CD4-positive, CD25-positive, alpha-beta regulatory T cell (primary cell): ENCODE data around the gene PLA2G5. TPM values are rescaled to one million over a fixed set of nuclear protein-coding genes. Genes with fewer than 3 reads are reported as not detected.
"Not testable (repeated sequence)": the region's sequence is repeated elsewhere in the genome, so short reads cannot be mapped to it uniquely, and the experiment has no call there.

Experiments used
- ATAC-seq, 2 donors: fragments of 150-1000 bp; cut with Tn5 transposase; one replicate each; pipeline ENCODE4 v1.10.0; 2021; ENCODE audit warnings: low read depth in 2 of 2, moderate number of reproducible peaks in 2 of 2, moderate library complexity in 1 of 2
- DNase-seq, 3 donors: peaks; one replicate each; pipeline versions ENCODE4 v3.0.0 to v3.0.0-alpha.2; 2012 to 2022; ENCODE audit warnings: mixed read lengths in 1 of 3
- H3K27ac ChIP-seq: one replicate; pipeline ENCODE4 v1.7.0; 2013; ENCODE audit warnings: mild to moderate bottlenecking, low read length; ENCODE audit not compliant: insufficient read depth, poor library complexity, severe bottlenecking
- H3K27me3 ChIP-seq: one replicate; pipeline ENCODE4 v1.7.0; 2013; ENCODE audit warnings: low read length; ENCODE audit not compliant: control insufficient read depth, insufficient read depth
- H3K36me3 ChIP-seq: one replicate; pipeline ENCODE4 v1.7.0; 2013; ENCODE audit warnings: mild to moderate bottlenecking, low read length, moderate library complexity; ENCODE audit not compliant: control insufficient read depth, insufficient read depth
- H3K4me1 ChIP-seq: 2 replicates; pipeline ENCODE4 v1.7.0; 2013; ENCODE audit warnings: mild to moderate bottlenecking, low read length; ENCODE audit not compliant: insufficient read depth, control insufficient read depth, poor library complexity, severe bottlenecking
- H3K4me3 ChIP-seq: one replicate; pipeline ENCODE4 v1.7.0; 2013; ENCODE audit warnings: low read depth, mild to moderate bottlenecking, low read length, moderate library complexity
- H3K9me3 ChIP-seq, 2 experiments: 1 replicate in 1 of 2; 2 replicates in 1 of 2; pipeline ENCODE4 v1.7.0; 2013; ENCODE audit warnings: low read length in 2 of 2, mild to moderate bottlenecking in 1 of 2, moderate library complexity in 1 of 2; ENCODE audit not compliant: control insufficient read depth in 2 of 2
- H3K27ac Mint-ChIP-seq, 3 donors: one replicate each; pipeline ENCODE4 v1.8.0; 2020 to 2022; ENCODE audit warnings: mild to moderate bottlenecking in 3 of 3, mixed read lengths in 3 of 3, moderate library complexity in 2 of 3
- H3K27me3 Mint-ChIP-seq: one replicate; pipeline ENCODE4 v1.8.0; 2022; ENCODE audit warnings: mild to moderate bottlenecking, mixed read lengths
- H3K36me3 Mint-ChIP-seq: one replicate; pipeline ENCODE4 v1.8.0; 2020; ENCODE audit warnings: mixed read lengths
- H3K4me1 Mint-ChIP-seq, 4 donors: one replicate each; pipeline ENCODE4 v1.8.0; 2020 to 2022; ENCODE audit warnings: mixed read lengths in 4 of 4, mild to moderate bottlenecking in 1 of 4
- H3K4me3 Mint-ChIP-seq, 4 donors: one replicate each; pipeline ENCODE4 v1.8.0; 2020 to 2022; ENCODE audit warnings: mild to moderate bottlenecking in 4 of 4, mixed read lengths in 4 of 4, moderate library complexity in 3 of 4
- H3K9me3 Mint-ChIP-seq, 7 donors: one replicate each; pipeline ENCODE4 v1.8.0; 2020 to 2022; ENCODE audit warnings: mixed read lengths in 7 of 7, mild to moderate bottlenecking in 3 of 7, moderate library complexity in 2 of 7
- polyA plus RNA-seq, 4 donors: library from polyadenylated mRNA; unstranded; fragments of 300-500 nt; fragmentation: Illumina TruSeq; gene quantifications; one replicate each; pipeline ENCODE4 v1.2.3, GENCODE V29; 2021
- total RNA-seq: library from RNA; stranded (reverse); gene quantifications from one replicate; pipeline ENCODE4 v1.2.3, GENCODE V29; 2022

The PLA2G5 gene
- not detected for total RNA-seq
- not detected for polyA plus RNA-seq

DNA sequence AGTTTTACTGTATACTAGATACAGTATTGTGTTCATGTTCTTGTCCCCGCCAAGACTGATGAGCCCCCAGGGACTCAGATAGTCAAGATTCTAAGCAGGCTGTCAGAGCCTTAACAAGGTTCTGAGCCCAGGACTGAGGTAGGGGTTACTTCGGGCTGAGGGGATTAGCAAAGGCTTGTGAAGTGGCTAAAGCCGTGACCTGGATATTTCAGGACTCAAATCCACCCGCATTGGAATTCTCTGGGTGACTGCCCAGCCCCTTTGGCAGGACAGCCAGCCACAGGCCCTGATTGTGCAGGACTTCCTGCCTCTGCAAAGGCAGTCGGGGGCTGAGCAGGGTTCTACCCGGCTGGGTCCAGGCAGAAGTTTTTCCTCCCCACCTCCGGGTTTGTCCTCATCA, at the start of gene PLA2G5:
Gene PLA2G5 (plus strand): TSS at position 321 of the 400 bp plus-strand sequence. CDS start 14,637 bp downstream, outside the sequence.
- no peak within 1 kb of the TSS for H3K4me3 ChIP-seq
- no peaks in the 10 kb centered on the region for H3K36me3 Mint-ChIP-seq
- no peaks in the 10 kb centered on the region for H3K9me3 Mint-ChIP-seq
- DNase-seq (no peak), ATAC-seq (no peak)
- H3K27ac ChIP-seq = no peak within 1 kb of the TSS
- no peaks in the 10 kb centered on the region for H3K9me3 ChIP-seq
- H3K36me3 ChIP-seq = no peaks in the 10 kb centered on the region
- no peaks in the 10 kb centered on the region for H3K4me1 ChIP-seq
- peak within 1 kb of the TSS in 1 of 3 donors; percentile 43 for H3K27ac Mint-ChIP-seq
- H3K4me3 Mint-ChIP-seq = peak within 1 kb of the TSS in 1 of 4 donors; percentile 28
- peaks cover 2% of the 10 kb centered on the region for H3K27me3 ChIP-seq
- no peaks in the 10 kb centered on the region for H3K27me3 Mint-ChIP-seq
- H3K4me1 Mint-ChIP-seq = no peaks in the 10 kb centered on the region

DNA sequence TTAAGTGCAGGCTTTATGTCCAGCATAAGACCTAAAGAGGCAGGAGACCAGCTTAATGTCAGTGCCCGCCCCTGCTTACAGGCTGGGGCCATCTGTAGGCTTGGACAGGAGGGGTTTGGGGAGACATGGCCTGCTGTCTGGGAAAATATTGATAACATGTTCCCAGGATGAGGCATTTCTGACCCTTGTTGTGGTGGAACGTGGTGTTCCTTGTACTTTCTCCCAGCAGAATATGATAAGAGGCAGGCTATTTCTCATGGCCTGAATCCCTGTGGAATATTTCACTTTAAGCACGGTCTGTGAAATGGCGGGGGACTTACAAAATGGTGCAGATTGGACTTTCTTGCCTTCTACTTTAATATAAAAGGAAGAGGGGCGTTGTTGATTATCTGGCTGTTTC, 41.9 kb upstream of the PLA2G5 start:
- DNase-seq (no peak), ATAC-seq (no peak)
- H3K36me3 ChIP-seq = no peaks in the 10 kb centered on the region
- H3K4me1 Mint-ChIP-seq = peaks cover 0 to 4% (median 0%) of the 10 kb centered on the region in 4 donors
- peaks cover 32% of the 10 kb centered on the region for H3K27me3 Mint-ChIP-seq
- peaks cover 9% of the 10 kb centered on the region for H3K27me3 ChIP-seq
- no peak overlapping the region for H3K4me3 ChIP-seq
- H3K9me3 Mint-ChIP-seq = peaks cover 0 to 10% (median 4%) of the 10 kb centered on the region in 7 donors
- H3K4me1 ChIP-seq = no peaks in the 10 kb centered on the region
- no peak overlapping the region for H3K27ac ChIP-seq
- H3K4me3 Mint-ChIP-seq = no peak overlapping the region
- no peaks in the 10 kb centered on the region for H3K36me3 Mint-ChIP-seq
- no peak overlapping the region for H3K27ac Mint-ChIP-seq
- H3K9me3 ChIP-seq = no peaks in the 10 kb centered on the region

DNA sequence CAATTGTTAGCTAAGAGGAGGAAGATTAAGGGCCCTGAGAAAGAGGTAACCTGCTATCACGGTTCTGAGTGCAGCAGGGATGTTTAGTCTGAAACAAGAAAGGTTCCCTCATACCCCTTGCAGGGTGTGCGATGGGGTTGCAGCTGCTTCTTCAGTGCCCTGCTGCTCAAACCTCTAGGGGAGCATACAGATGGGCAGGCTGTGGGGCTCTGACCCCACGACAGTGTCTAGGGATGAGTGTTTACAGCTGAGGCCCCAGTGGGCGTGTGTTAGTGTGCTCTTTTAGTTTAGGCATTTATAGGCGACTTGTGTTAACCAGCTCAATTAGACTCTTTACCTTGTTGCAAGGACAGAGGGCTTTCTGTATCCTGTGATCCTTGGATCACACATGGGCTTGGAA, 41.3 kb upstream of the PLA2G5 start:
- Mint-ChIP-seq H3K27ac (no peak overlapping the region), H3K9me3 (peaks cover 0 to 10% (median 5%) of the 10 kb centered on the region in 7 donors), H3K4me1 (peaks cover 0 to 4% (median 0%) of the 10 kb centered on the region in 4 donors), H3K36me3 (no peaks in the 10 kb centered on the region), H3K27me3 (peaks cover 36% of the 10 kb centered on the region), H3K4me3 (no peak overlapping the region)
- ATAC-seq (no peak), DNase-seq (no peak)
- Histone ChIP-seq H3K27me3 (peaks cover 10% of the 10 kb centered on the region), H3K4me3 (no peak overlapping the region), H3K27ac (no peak overlapping the region), H3K36me3 (no peaks in the 10 kb centered on the region), H3K4me1 (no peaks in the 10 kb centered on the region), H3K9me3 (no peaks in the 10 kb centered on the region)

- H3K27me3 ChIP-seq = peaks cover 8% of the 10 kb centered on the region
- Mint-ChIP-seq H3K9me3 (peaks cover 0 to 11% (median 9%) of the 10 kb centered on the region in 7 donors), H3K27me3 (peaks cover 42% of the 10 kb centered on the region), H3K4me1 (peaks cover 0 to 4% (median 0%) of the 10 kb centered on the region in 4 donors), H3K36me3 (peaks cover under 1% of the 10 kb centered on the region), H3K4me3 (no peak overlapping the region), H3K27ac (no peak overlapping the region)
- no peak overlapping the region for H3K27ac ChIP-seq
- no peak overlapping the region for H3K4me3 ChIP-seq
- DNase-seq (no peak), ATAC-seq (no peak)
- H3K4me1 ChIP-seq = no peaks in the 10 kb centered on the region
- no peaks in the 10 kb centered on the region for H3K36me3 ChIP-seq
- no peaks in the 10 kb centered on the region for H3K9me3 ChIP-seq
Observed at GRCh38 chr1:20029178-20029912, 40.6 kb upstream of the PLA2G5 start.

DNA sequence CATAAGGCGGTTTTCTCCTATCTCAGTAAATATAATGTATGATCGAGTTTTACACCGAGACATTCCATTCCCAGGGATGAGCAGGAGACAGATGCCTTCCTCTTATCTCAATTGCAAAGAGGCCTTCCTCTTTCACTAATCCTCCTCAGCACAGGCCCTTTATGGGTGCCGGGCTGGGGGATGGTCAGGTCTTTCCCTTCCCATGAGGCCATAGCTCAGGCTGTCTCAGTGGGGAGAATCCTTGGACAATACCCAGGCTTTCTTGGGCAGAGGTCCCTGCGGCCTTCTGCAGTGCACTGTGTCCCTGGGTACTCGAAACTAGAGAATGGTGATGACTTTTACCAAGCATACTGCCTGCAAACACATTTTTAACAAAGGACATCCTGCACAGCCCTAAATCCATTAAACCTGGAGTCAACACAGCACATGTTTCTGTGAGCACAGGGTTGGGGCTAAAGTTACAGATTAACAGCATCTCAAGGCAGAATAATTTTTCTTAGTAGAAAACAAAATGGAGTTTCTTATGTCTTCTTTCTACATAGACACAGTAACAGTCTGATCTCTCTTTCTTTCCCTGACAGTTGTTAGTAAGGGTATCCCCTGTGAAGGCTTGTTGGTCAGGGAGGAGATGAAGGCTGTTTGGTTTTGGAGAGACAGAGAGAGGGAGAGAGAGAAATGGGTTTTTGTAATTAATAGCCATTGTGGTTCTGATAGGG, 39.4 kb upstream of the PLA2G5 start:
- not testable (repeated sequence) for H3K27ac ChIP-seq, H3K27ac Mint-ChIP-seq, H3K4me3 Mint-ChIP-seq, DNase-seq, H3K36me3 ChIP-seq, H3K4me3 ChIP-seq, H3K4me1 ChIP-seq, H3K36me3 Mint-ChIP-seq, ATAC-seq, H3K4me1 Mint-ChIP-seq, H3K9me3 ChIP-seq, H3K27me3 ChIP-seq
- Mint-ChIP-seq H3K9me3 (peaks cover 0 to 12% (median 8%) of the 10 kb centered on the region in 7 donors), H3K27me3 (peaks cover 40% of the 10 kb centered on the region)

GRCh38 chr1:20031161-20031560, 38.8 kb upstream of the PLA2G5 start:
- Histone ChIP-seq H3K4me1 (no peaks in the 10 kb centered on the region), H3K9me3 (peaks cover 0 to 6% of the 10 kb centered on the region in 2 experiments), H3K27ac (no peak overlapping the region), H3K27me3 (peaks cover 9% of the 10 kb centered on the region), H3K4me3 (no peak overlapping the region), H3K36me3 (no peaks in the 10 kb centered on the region)
- ATAC-seq (no peak), DNase-seq (no peak)
- H3K9me3 Mint-ChIP-seq = peaks cover 0 to 17% (median 9%) of the 10 kb centered on the region in 7 donors
- no peak overlapping the region for H3K27ac Mint-ChIP-seq
- H3K27me3 Mint-ChIP-seq = peaks cover 34% of the 10 kb centered on the region
- no peak overlapping the region for H3K4me3 Mint-ChIP-seq
- no peaks in the 10 kb centered on the region for H3K4me1 Mint-ChIP-seq
- H3K36me3 Mint-ChIP-seq = peaks cover 5% of the 10 kb centered on the region

DNA sequence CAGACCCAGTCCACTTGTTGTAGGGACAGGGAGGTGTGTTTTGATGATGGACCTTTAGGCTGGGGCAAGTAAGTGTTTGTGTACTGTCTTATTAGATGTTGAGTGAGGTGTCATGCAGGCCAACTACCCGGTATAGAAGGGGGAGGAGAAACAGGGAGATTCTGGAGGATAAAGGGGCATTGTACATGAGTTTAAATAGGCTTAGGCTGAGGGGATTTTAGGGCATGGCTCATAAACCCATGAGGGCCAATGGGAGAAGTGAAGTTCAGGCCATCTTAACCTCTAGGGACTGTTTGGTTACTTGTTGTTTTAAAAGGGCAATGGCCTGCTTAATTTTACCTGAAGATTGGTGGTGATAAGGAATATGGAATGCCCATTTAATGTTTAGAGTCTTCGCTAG, 38.2 kb upstream of the PLA2G5 start:
- H3K27ac ChIP-seq = no peak overlapping the region
- no peaks in the 10 kb centered on the region for H3K4me1 ChIP-seq
- no peaks in the 10 kb centered on the region for H3K4me1 Mint-ChIP-seq
- H3K9me3 ChIP-seq = peaks cover 0 to 6% of the 10 kb centered on the region in 2 experiments
- ATAC-seq (no peak), DNase-seq (no peak)
- no peak overlapping the region for H3K4me3 ChIP-seq
- H3K9me3 Mint-ChIP-seq = peaks cover 0 to 17% (median 9%) of the 10 kb centered on the region in 7 donors
- peaks cover 31% of the 10 kb centered on the region for H3K27me3 Mint-ChIP-seq
- H3K4me3 Mint-ChIP-seq = no peak overlapping the region
- H3K27ac Mint-ChIP-seq = no peak overlapping the region
- H3K27me3 ChIP-seq = peaks cover 9% of the 10 kb centered on the region
- H3K36me3 Mint-ChIP-seq = peaks cover 5% of the 10 kb centered on the region
- H3K36me3 ChIP-seq = no peaks in the 10 kb centered on the region
